ENCODE measurements around the gene BCL2. TPM values are rescaled to one million over a fixed set of nuclear protein-coding genes. Genes with fewer than 3 reads are reported as not detected.

BCL2 gene
- total and polyA plus RNA-seq, 9 of the 15 experiments (the other 6 are each of a cell fraction or from before 2014, with no cell fraction given), result 0.10 to 1.1 (median 0.65) TPM

GRCh38 chr18:63356272-63356896, 36.8 kb upstream of the BCL2 start:
- no peak overlapping the region for H2AFZ ChIP-seq (ENCODE audit: low read depth, low read length)
- H3K27ac ChIP-seq (ENCODE audit: extremely low read depth, low read depth, low read length), result no peak overlapping the region
- no TSS peak for BruUV-seq (replicated peaks)
- H4K20me1 ChIP-seq (replicated peaks; ENCODE audit: control insufficient read depth, insufficient read depth, low read length), result no peaks in the 10 kb centered on the region
- no peaks in the 10 kb centered on the region for H3K9me1 ChIP-seq (ENCODE audit: control insufficient read depth, insufficient read depth, low read length)
- intact Hi-C loops (cut with micrococcal nuclease), result no loop called here
- no peaks in the 10 kb centered on the region for H3K79me2 ChIP-seq (ENCODE audit: control insufficient read depth, insufficient read depth, low read length)
- H3K9ac ChIP-seq (ENCODE audit: insufficient read depth in 1 of 2, low read depth in 2 of 2, low read length in 2 of 2), result no peak overlapping the region
- peaks cover 41% of the 10 kb centered on the region; the same call in 1 of the 3 replicates for H3K36me3 ChIP-seq (ENCODE audit: control insufficient read depth, insufficient read depth, low read length)
- FAIRE-seq (no peak), ATAC-seq (no peak), DNase-seq (ENCODE audit: extremely low read depth in 1 of 4, low spot score in 3 of 4) (no peak)
- CTCF ChIA-PET (ENCODE audit: low intra/inter-chr PET ratio), result no interaction called here
- H3K9me3 ChIP-seq (replicated peaks; ENCODE audit: control insufficient read depth, insufficient read depth, low read depth, low read length), result no peaks in the 10 kb centered on the region
- no peak overlapping the region for H3K4me3 ChIP-seq
- H3K4me1 ChIP-seq (replicated peaks in 1 of 2; ENCODE audit: control insufficient read depth in 2 of 2, insufficient read depth in 2 of 2, low read length in 2 of 2), result no peaks in the 10 kb centered on the region
- 57% methylated on average over 5 of the region's 7 CpGs for WGBS (ENCODE audit: insufficient coverage, low coverage, missing lambda C conversion rate)
- in situ Hi-C loops (cut with MboI), result no loop called here
- no peaks in the 10 kb centered on the region for H3K27me3 ChIP-seq (ENCODE audit: control insufficient read depth in 2 of 2, insufficient read depth in 2 of 2, low read length in 2 of 2)
- H3K4me2 ChIP-seq (ENCODE audit: insufficient read depth, low read length), result no peak overlapping the region
- POLR2A ChIA-PET, result interaction anchor here (1.0 to 1.2 kb wide), 2 partner anchors 9 to 11 kb away, joined by 4 read pairs; partner anchors contain the start of gene KDSR
- TF ChIP-seq HSF4 (CRISPR knock-in tag; IDR thresholded peaks at IDR 0.05; ENCODE audit: borderline replicate concordance), result no peak
- TF ChIP-seq ERF (CRISPR knock-in tag; IDR thresholded peaks at IDR 0.05), result no peak
- TF ChIP-seq CEBPZ (IDR thresholded peaks at IDR 0.05; ENCODE audit: borderline replicate concordance, low read depth, low read length), result no peak
- TF ChIP-seq SMC3 (conservative IDR thresholded peaks at IDR 0.05; ENCODE audit: insufficient read depth, low read depth, low read length), result no peak
- TF ChIP-seq, protein P1, sequence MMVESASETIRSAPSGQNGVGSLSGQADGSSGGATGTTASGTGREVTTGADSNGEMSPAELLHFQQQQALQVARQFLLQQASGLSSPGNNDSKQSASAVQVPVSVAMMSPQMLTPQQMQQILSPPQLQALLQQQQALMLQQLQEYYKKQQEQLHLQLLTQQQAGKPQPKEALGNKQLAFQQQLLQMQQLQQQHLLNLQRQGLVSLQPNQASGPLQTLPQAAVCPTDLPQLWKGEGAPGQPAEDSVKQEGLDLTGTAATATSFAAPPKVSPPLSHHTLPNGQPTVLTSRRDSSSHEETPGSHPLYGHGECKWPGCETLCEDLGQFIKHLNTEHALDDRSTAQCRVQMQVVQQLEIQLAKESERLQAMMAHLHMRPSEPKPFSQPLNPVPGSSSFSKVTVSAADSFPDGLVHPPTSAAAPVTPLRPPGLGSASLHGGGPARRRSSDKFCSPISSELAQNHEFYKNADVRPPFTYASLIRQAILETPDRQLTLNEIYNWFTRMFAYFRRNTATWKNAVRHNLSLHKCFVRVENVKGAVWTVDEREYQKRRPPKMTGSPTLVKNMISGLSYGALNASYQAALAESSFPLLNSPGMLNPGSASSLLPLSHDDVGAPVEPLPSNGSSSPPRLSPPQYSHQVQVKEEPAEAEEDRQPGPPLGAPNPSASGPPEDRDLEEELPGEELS (CRISPR knock-in tag; IDR thresholded peaks at IDR 0.05; ENCODE audit: borderline replicate concordance), result no peak
- no peak for TF ChIP-seq CAMTA2 (CRISPR knock-in tag; conservative IDR thresholded peaks at IDR 0.05)
- no peak for TF ChIP-seq FOS (IDR thresholded peaks at IDR 0.05; ENCODE audit: extremely low read depth, insufficient read length)
- no peak for TF ChIP-seq NCOA1 (IDR thresholded peaks at IDR 0.05; ENCODE audit: low read depth)
- no peak for TF ChIP-seq MYC (IDR thresholded peaks at IDR 0.05; ENCODE audit: low read depth, low read length)
- TF ChIP-seq MYC (CRISPR knock-in tag; IDR thresholded peaks at IDR 0.05; ENCODE audit: borderline replicate concordance, low read depth), result no peak
- no peak for TF ChIP-seq RHOXF2B (CRISPR knock-in tag; conservative IDR thresholded peaks at IDR 0.05)
- no peak for TF ChIP-seq CTBP1 (IDR thresholded peaks at IDR 0.05; ENCODE audit: borderline replicate concordance)
- no peak for TF ChIP-seq HMGXB4 (CRISPR knock-in tag; IDR thresholded peaks at IDR 0.05)
- no peak for TF ChIP-seq ZNF23 (CRISPR knock-in tag; IDR thresholded peaks at IDR 0.05)

All from K562 (cell line).